ENCODE data around the gene PRKAB1. TPM values are rescaled to one million over a fixed set of nuclear protein-coding genes. Genes with fewer than 3 reads are reported as not detected.

Gene PRKAB1
- total RNA-seq, 2 donors from 2014 or later = 52.3 to 63.7 TPM

Other genes starting within 250 kb of the PRKAB1 start
- gene TMEM233, start 74.4 kb upstream of the PRKAB1 start, total RNA-seq = not detected
- 10 to 100 TPM; 44.6 to 52.1 TPM for gene CIT, start 209.2 kb downstream of the PRKAB1 start, total RNA-seq